ENCODE measurements around the gene CDHR5.

DNA sequence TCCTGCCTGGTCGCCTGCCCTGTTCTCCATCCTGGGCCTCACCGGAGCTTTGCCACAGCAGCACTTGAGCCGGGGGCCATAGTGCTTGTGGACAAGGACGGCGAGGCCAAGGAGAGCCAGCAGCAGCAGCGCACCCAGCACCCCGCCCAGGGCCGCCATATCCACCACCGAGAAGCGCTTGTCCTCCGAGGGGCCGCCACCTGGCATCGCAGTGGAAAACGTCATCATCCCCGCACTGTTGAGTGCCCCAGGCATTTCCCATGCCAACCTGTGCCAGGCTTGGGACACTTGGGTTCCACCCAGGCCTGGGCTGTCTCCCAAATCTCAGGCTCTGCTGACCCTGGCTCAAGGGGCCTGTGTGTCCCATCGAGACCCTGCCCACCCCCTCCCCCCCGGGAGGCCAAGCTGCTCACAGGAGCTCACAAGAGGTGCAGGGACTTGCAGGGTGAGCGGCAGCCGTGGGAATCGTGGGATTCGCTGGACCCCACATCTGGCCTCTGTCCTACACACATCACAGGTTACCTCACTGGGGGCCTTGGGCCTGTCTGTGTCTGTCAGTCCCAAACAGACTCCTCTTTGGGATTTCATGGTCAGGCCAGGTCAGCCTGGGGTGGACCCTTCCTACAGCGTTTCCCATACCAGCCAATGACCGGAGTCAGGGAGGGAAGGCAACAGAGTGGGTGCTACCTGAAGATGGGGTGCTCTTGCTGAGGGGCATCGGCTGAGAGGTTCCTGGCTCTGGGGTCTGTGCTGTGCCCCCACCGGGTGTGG, 6.7 kb downstream of the CDHR5 start:
- TF ChIP-seq CTCF (IDR thresholded peaks at IDR 0.05; ENCODE audit: insufficient read depth, low read length, poor library complexity, severe bottlenecking) (no peak), EZH2phosphoT487 (conservative IDR thresholded peaks at IDR 0.05; ENCODE audit: low read length) (no peak)

All from SU-DHL-6 (cell line).